K562 (cell line): ENCODE measurements around the gene SYNPR. TPM values are rescaled to one million over a fixed set of nuclear protein-coding genes. Genes with fewer than 3 reads are reported as not detected.

Experiments used
- ATAC-seq: fragments of 200-7000 bp; cut with Tn5 transposase; 3 replicates; pipeline ENCODE4 v1.9.1; 2020; ENCODE audit warnings: moderate library complexity
- BruUV-seq: library from RNA; stranded (reverse); fragments of 400-500 nt; replicated peaks from 2 replicates; lab custom pipeline; 2021; lab: Mats Ljungman, UMichigan
- CTCF ChIA-PET: fragments of 300-600 bp; formaldehyde crosslinking; extraction: SDS; loops from one replicate; lab custom pipeline; 2021; ENCODE audit warnings: low intra/inter-chr PET ratio; lab: Yijun Ruan, JAX
- POLR2A ChIA-PET: fragments of 300-600, 350-650 bp; sonication (Branson Sonifier 250); formaldehyde crosslinking; extraction: SDS; loops from one replicate; lab custom pipeline; 2021; ENCODE audit warnings: antibody characterized with exemption, inconsistent platforms; lab: Yijun Ruan, JAX
- DNase-seq, 4 experiments: peaks; one replicate each; pipeline versions ENCODE4 v3.0.0 to v3.0.0-alpha.2; 2011 to 2018; ENCODE audit warnings: low spot score in 3 of 4, mixed read lengths in 3 of 4; ENCODE audit errors: extremely low read depth in 1 of 4
- FAIRE-seq: peaks from 2 replicates; lab custom pipeline; 2011; peaks lifted over from hg19 to GRCh38; lab: Jason Lieb, UNC
- H2AFZ ChIP-seq: 2 replicates; pipeline ENCODE4 v1.6.0; 2011; ENCODE audit warnings: low read depth, low read length, control low read depth, inconsistent platforms
- H3K27ac ChIP-seq: fragments of 200-600 bp; 3 replicates; pipeline ENCODE4 v1.8.0; 2011; ENCODE audit warnings: low read depth, mild to moderate bottlenecking, control low read depth, inconsistent platforms, low read length, moderate library complexity, mixed read lengths; ENCODE audit errors: extremely low read depth
- H3K27me3 ChIP-seq, 2 experiments: fragments of 300-600 bp in 1 of 2; 2 replicates in 1 of 2; 3 replicates in 1 of 2; pipeline versions ENCODE4 v1.6.0 to v1.8.0; 2011; ENCODE audit warnings: inconsistent platforms in 2 of 2, low read length in 2 of 2, mild to moderate bottlenecking in 1 of 2, mixed read lengths in 1 of 2, moderate library complexity in 1 of 2; ENCODE audit not compliant: control insufficient read depth in 2 of 2, insufficient read depth in 2 of 2
- H3K36me3 ChIP-seq: fragments of 300-600 bp; 3 replicates; pipeline ENCODE4 v1.8.0; 2011; ENCODE audit warnings: mild to moderate bottlenecking, low read length, inconsistent platforms; ENCODE audit not compliant: control insufficient read depth, insufficient read depth
- H3K4me1 ChIP-seq, 2 experiments: fragments of 200-600 bp in 1 of 2; replicated peaks in 1 of 2; 2 replicates in 1 of 2; 3 replicates in 1 of 2; pipeline versions ENCODE4 v1.5.1 to v1.8.0; 2011; ENCODE audit warnings: inconsistent platforms in 2 of 2, low read length in 2 of 2, mild to moderate bottlenecking in 1 of 2, mixed read lengths in 1 of 2, moderate library complexity in 1 of 2; ENCODE audit not compliant: control insufficient read depth in 2 of 2, insufficient read depth in 2 of 2
- H3K4me2 ChIP-seq: 2 replicates; pipeline ENCODE4 v1.6.1; 2011; ENCODE audit warnings: low read length, control low read depth, inconsistent platforms, mixed read lengths; ENCODE audit not compliant: insufficient read depth
- H3K4me3 ChIP-seq: fragments of 200-600 bp; sonication (generic), shearing (Covaris generic); 2 replicates; pipeline ENCODE4 v1.5.1; 2016; ENCODE audit warnings: control low read depth, inconsistent platforms
- H3K79me2 ChIP-seq: fragments of 200-600 bp; 3 replicates; pipeline ENCODE4 v1.8.0; 2011; ENCODE audit warnings: low read length, inconsistent platforms; ENCODE audit not compliant: control insufficient read depth, insufficient read depth
- H3K9ac ChIP-seq, 2 experiments: 2 replicates each; pipeline versions ENCODE4 v1.6.0 to v1.6.1; 2011; ENCODE audit warnings: low read depth in 2 of 2, low read length in 2 of 2, control low read depth in 1 of 2, inconsistent platforms in 1 of 2, mild to moderate bottlenecking in 1 of 2, mixed read lengths in 1 of 2; ENCODE audit not compliant: insufficient read depth in 1 of 2
- H3K9me1 ChIP-seq: one replicate; pipeline ENCODE4 v1.6.0; 2011; ENCODE audit warnings: inconsistent platforms, mild to moderate bottlenecking, low read length, moderate library complexity; ENCODE audit not compliant: control insufficient read depth, insufficient read depth
- H3K9me3 ChIP-seq: replicated peaks from 2 replicates; pipeline ENCODE4 v1.5.1; 2011; ENCODE audit warnings: low read depth, low read length, inconsistent platforms; ENCODE audit not compliant: control insufficient read depth, insufficient read depth
- H4K20me1 ChIP-seq: replicated peaks from 2 replicates; pipeline ENCODE4 v1.6.1; 2011; ENCODE audit warnings: low read length, inconsistent platforms, mixed read lengths; ENCODE audit not compliant: control insufficient read depth, insufficient read depth
- ATF7 ChIP-seq: fragments of 450-650 bp; IDR thresholded peaks from 2 replicates; pipeline ENCODE4 v1.7.1; 2014; ENCODE audit warnings: mild to moderate bottlenecking, moderate library complexity
- ZBTB11 ChIP-seq, 3 experiments: fragments of 200-800 bp in 1 of 3; fragments of 250-450 bp in 1 of 3; fragments of 450-650 bp in 1 of 3; sonication (Bioruptor Pico) in 1 of 3; sonication (Bioruptor generic) in 1 of 3; formaldehyde crosslinking in 1 of 3; IDR thresholded peaks; 2 replicates each; pipeline versions ENCODE4 v1.6.1 to v1.8.0; 2016 to 2022; ENCODE audit warnings: mild to moderate bottlenecking in 2 of 3, missing genetic modification characterization in 2 of 3, missing compliant biosample characterization in 1 of 3, moderate library complexity in 1 of 3
- WGBS: fragments of 100-300 bp; shearing (Covaris generic); methylation state at CpG from one replicate; pipeline ENCODE4 v1.1.6; 2016; ENCODE audit warnings: low coverage, mixed read lengths; ENCODE audit not compliant: insufficient coverage; ENCODE audit errors: missing lambda C conversion rate; 5-methylcytosine and 5-hydroxymethylcytosine counted together
- in situ Hi-C: fragments of 300-500 bp; cut with MboI; formaldehyde crosslinking; loops from 4 replicates; pipeline ENCODE4 v1.15.0; 2018; ENCODE audit warnings: inconsistent platforms, mixed read lengths
- intact Hi-C: fragments of 100-400 bp; cut with micrococcal nuclease; formaldehyde crosslinking; loops from 2 replicates; pipeline ENCODE4 v1.14.2; 2022
- polyA plus RNA-seq, 8 experiments: library from polyadenylated mRNA; depleted of rRNA in 4 of 8; stranded (reverse) in 5 of 8; unstranded in 3 of 8; fragments of >200 nt; fragmentation: Nextera tagmentation in 2 of 8; fragmentation: Illumina TruSeq in 1 of 8; extraction: Ambion mirVana in 2 of 8; extraction: Trizol in 1 of 8; gene quantifications; 2 replicates each; pipeline versions ENCODE4 v1.2.1 to v1.2.3, GENCODE V29; 2011 to 2014; ENCODE audit warnings: inconsistent platforms in 1 of 8, missing spikeins in 1 of 8
- total RNA-seq, 7 experiments: library from RNA; depleted of rRNA in 6 of 7; stranded (reverse); fragments of >200 nt in 6 of 7; fragmentation: Illumina TruSeq in 2 of 7; extraction: Trizol in 2 of 7; gene quantifications; 2 replicates each; pipeline versions ENCODE4 v1.2.1 to v1.2.3, GENCODE V29; 2011 to 2021; ENCODE audit warnings: low replicate concordance in 1 of 7

The SYNPR gene
- total and polyA plus RNA-seq, 9 of the 15 experiments (the other 6 are each of a cell fraction or from before 2014, with no cell fraction given): not detected

- H3K36me3 ChIP-seq: no peaks in the 10 kb centered on the region
- H3K9me1 ChIP-seq: no peaks in the 10 kb centered on the region
- H3K27ac ChIP-seq: no peak overlapping the region
- 0% methylated on average over 1 of the region's 1 CpG for WGBS
- no peak overlapping the region for H2AFZ ChIP-seq
- H3K9me3 ChIP-seq: no peaks in the 10 kb centered on the region
- H3K79me2 ChIP-seq: no peaks in the 10 kb centered on the region
- no peaks in the 10 kb centered on the region for H3K4me1 ChIP-seq
- ATAC-seq (no peak), DNase-seq (no peak), FAIRE-seq (no peak)
- CTCF ChIA-PET: no interaction called here
- in situ Hi-C loops (loop anchor here (5.0 kb wide), 1 partner anchor 463 kb away; the partner anchor contains the start of gene C3orf49), intact Hi-C loops (loop anchor here (10.0 kb wide), 2 partner anchors 311 to 729 kb away; no protein-coding TSS in a partner anchor)
- H3K27me3 ChIP-seq: no peaks in the 10 kb centered on the region
- no peak overlapping the region for H3K9ac ChIP-seq
- no TSS peak for BruUV-seq
- no peak overlapping the region for H3K4me2 ChIP-seq
- POLR2A ChIA-PET: no interaction called here
- H3K4me3 ChIP-seq: no peak overlapping the region
- H4K20me1 ChIP-seq: no peaks in the 10 kb centered on the region
- no peak for TF ChIP-seq ATF7
- TF ChIP-seq ZBTB11 (CRISPR knock-in tag; IDR thresholded peaks at IDR 0.05): 0 out of 6 replicates have a peak, but pooled peaks of 1 of the 3 experiments have one; percentile 40
Observed at GRCh38 chr3:63354160-63354559, 76.1 kb downstream of the SYNPR start.
